Measurements from ENCODE around the gene OR51B5. TPM values are rescaled to one million over a fixed set of nuclear protein-coding genes. Genes with fewer than 3 reads are reported as not detected.

Gene OR51B5
- total and polyA plus RNA-seq, 10 of the 15 experiments (the other 5 are each of a cell fraction or from before 2014, with no cell fraction given): 0.04 to 2.1 (median 0.17) TPM; not detected in 6

DNA sequence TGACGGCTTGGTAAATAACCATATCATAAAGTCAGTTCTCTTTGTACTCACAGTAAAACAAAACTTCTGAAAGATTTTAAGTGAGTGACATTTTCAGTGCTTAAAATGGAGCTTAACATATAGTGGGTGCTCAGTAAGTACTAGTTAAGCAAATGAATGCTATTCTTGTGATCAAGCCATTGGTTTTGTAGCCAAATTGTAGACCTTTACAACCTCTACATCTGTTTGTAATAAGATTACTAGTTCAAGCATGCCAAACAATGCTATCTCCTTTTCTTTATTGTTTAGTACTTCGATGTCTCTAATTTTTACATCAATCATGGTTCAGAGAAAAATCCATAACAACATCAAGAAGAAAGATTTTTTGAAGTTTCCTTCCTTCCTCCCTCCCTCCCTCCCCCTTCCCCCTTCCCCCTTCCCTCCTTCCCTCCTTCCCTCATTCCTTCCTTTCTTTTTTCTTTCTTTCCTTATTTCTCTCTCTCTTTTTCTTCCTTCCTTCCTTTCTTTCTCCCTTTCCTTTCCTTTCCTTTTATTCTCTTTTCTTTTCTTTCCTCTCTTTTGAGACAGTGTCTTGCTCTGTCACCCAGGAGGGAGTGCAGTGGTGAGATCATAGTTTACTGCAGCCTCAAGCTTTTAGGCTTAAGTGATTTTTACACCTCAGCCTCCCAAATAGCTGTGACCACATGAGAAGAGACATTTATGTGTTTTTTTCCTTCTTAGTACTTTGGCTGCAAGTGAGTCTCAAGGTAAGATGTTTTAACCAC, 35.9 kb downstream of the OR51B5 start:
- no peaks in the 10 kb centered on the region for H3K4me1 ChIP-seq (ENCODE audit: control insufficient read depth, insufficient read depth, low read length)

More for the DNA sequence above, 35.9 kb downstream of the OR51B5 start:
- whole genome bisulfite sequencing (ENCODE audit: insufficient coverage, insufficient replicate concordance, low lambda C conversion rate, missing lambda C conversion rate): 42% methylated on average over 2 of the region's 2 CpGs
- Histone ChIP-seq H3K36me3 (ENCODE audit: control insufficient read depth in 2 of 2, insufficient read depth in 2 of 2, low read length in 1 of 2) (no peaks in the 10 kb centered on the region), H3K27ac (ENCODE audit: control insufficient read depth, insufficient read depth) (no peak overlapping the region), H3K9me3 (replicated peaks; ENCODE audit: control insufficient read depth, insufficient read depth, low read length) (no peaks in the 10 kb centered on the region), H3K9ac (ENCODE audit: control insufficient read depth, insufficient read depth, low read length) (no peak overlapping the region), H2AFZ (ENCODE audit: control insufficient read depth, low read depth, low read length) (no peak overlapping the region), H3K79me2 (ENCODE audit: control insufficient read depth, insufficient read depth, low read length) (no peaks in the 10 kb centered on the region), H3K27me3 (replicated peaks in 1 of 2; ENCODE audit: control insufficient read depth in 2 of 2, insufficient read depth in 2 of 2, low read length in 1 of 2) (no peaks in the 10 kb centered on the region; a peak in 1 of 4 replicates), H3K4me3 (no peak overlapping the region), H4K20me1 (ENCODE audit: control insufficient read depth, insufficient read depth) (no peaks in the 10 kb centered on the region), H3K4me2 (ENCODE audit: control insufficient read depth, insufficient read depth) (no peak overlapping the region)
- FAIRE-seq (no peak), DNase-seq (ENCODE audit: low read depth, low spot score) (no peak), ATAC-seq (no peak)
- BruUV-seq (replicated peaks): no TSS peak
- in situ Hi-C loops (cut with MboI) (no loop called here), intact Hi-C loops (cut with micrococcal nuclease; ENCODE audit: unreplicated experiment) (no loop called here)
- TF ChIP-seq RFX5 (IDR thresholded peaks at IDR 0.05; ENCODE audit: low read depth, low read length) (no peak), SPI1 (IDR thresholded peaks at IDR 0.05; ENCODE audit: borderline replicate concordance, insufficient read depth, low read depth, low read length) (no peak), EED (IDR thresholded peaks at IDR 0.05; ENCODE audit: low read depth) (no peak), WRNIP1 (IDR thresholded peaks at IDR 0.05; ENCODE audit: borderline replicate concordance, low read depth, low read length) (no peak), RAD51 (IDR thresholded peaks at IDR 0.05) (no peak), CBX3 (IDR thresholded peaks at IDR 0.05; ENCODE audit: borderline replicate concordance, low read depth) (no peak), RELA (IDR thresholded peaks at IDR 0.05; ENCODE audit: borderline replicate concordance, partially characterized antibody) (no peak), LARP7 (IDR thresholded peaks at IDR 0.05) (no peak), TCF3 (IDR thresholded peaks at IDR 0.05; ENCODE audit: borderline replicate concordance, insufficient read depth, low read depth, low read length) (no peak), ASH2L (IDR thresholded peaks at IDR 0.05; ENCODE audit: borderline replicate concordance, low read depth) (no peak)
- TF ChIP-seq, protein P1, sequence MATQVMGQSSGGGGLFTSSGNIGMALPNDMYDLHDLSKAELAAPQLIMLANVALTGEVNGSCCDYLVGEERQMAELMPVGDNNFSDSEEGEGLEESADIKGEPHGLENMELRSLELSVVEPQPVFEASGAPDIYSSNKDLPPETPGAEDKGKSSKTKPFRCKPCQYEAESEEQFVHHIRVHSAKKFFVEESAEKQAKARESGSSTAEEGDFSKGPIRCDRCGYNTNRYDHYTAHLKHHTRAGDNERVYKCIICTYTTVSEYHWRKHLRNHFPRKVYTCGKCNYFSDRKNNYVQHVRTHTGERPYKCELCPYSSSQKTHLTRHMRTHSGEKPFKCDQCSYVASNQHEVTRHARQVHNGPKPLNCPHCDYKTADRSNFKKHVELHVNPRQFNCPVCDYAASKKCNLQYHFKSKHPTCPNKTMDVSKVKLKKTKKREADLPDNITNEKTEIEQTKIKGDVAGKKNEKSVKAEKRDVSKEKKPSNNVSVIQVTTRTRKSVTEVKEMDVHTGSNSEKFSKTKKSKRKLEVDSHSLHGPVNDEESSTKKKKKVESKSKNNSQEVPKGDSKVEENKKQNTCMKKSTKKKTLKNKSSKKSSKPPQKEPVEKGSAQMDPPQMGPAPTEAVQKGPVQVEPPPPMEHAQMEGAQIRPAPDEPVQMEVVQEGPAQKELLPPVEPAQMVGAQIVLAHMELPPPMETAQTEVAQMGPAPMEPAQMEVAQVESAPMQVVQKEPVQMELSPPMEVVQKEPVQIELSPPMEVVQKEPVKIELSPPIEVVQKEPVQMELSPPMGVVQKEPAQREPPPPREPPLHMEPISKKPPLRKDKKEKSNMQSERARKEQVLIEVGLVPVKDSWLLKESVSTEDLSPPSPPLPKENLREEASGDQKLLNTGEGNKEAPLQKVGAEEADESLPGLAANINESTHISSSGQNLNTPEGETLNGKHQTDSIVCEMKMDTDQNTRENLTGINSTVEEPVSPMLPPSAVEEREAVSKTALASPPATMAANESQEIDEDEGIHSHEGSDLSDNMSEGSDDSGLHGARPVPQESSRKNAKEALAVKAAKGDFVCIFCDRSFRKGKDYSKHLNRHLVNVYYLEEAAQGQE (IDR thresholded peaks at IDR 0.05; ENCODE audit: low read depth, low read length): no peak
- SMC1A ChIA-PET (ENCODE audit: uncharacterized antibody, unreplicated experiment): interaction anchor here (1.3 kb wide), 1 partner anchor 19 kb away, joined by 3 read pairs; no protein-coding TSS in a partner anchor
- RAD21 ChIA-PET (ENCODE audit: unreplicated experiment): no interaction called here
- CTCF ChIA-PET: no interaction called here
- POLR2A ChIA-PET: interaction anchor here (1.0 kb wide), 1 partner anchor 21 kb away, joined by 5 read pairs; no protein-coding TSS in a partner anchor

Data from GM12878 (cell line).